AG04449 (cell line): ENCODE measurements around the gene SWAP70.

Experiments used
- CTCF ChIA-PET: fragments of 350-600 bp; formaldehyde crosslinking; extraction: SDS; loops from one replicate; lab custom pipeline; 2021; ENCODE audit warnings: antibody characterized with exemption; lab: Yijun Ruan, JAX
- POLR2A ChIA-PET: fragments of 400-600, 350-600 bp; formaldehyde crosslinking; extraction: SDS; loops from one replicate; lab custom pipeline; 2020; ENCODE audit warnings: antibody characterized with exemption, inconsistent platforms; lab: Yijun Ruan, JAX
- DNase-seq: peaks from one replicate; pipeline ENCODE4 v3.0.0-alpha.2; 2010; ENCODE audit warnings: low read depth, low spot score
- H3K4me3 ChIP-seq: 2 replicates; pipeline ENCODE4 v1.5.1; 2011; ENCODE audit warnings: low read depth, mild to moderate bottlenecking, control low read depth, low read length
- TF ChIP-seq, protein P1 (sequence below): IDR thresholded peaks from one replicate; pipeline ENCODE4 v1.5.1; 2011; ENCODE audit warnings: mild to moderate bottlenecking, moderate library complexity, low read length, control low read depth, inconsistent platforms; ENCODE audit not compliant: insufficient read depth; ENCODE audit errors: missing control alignments

The SWAP70 gene

DNA sequence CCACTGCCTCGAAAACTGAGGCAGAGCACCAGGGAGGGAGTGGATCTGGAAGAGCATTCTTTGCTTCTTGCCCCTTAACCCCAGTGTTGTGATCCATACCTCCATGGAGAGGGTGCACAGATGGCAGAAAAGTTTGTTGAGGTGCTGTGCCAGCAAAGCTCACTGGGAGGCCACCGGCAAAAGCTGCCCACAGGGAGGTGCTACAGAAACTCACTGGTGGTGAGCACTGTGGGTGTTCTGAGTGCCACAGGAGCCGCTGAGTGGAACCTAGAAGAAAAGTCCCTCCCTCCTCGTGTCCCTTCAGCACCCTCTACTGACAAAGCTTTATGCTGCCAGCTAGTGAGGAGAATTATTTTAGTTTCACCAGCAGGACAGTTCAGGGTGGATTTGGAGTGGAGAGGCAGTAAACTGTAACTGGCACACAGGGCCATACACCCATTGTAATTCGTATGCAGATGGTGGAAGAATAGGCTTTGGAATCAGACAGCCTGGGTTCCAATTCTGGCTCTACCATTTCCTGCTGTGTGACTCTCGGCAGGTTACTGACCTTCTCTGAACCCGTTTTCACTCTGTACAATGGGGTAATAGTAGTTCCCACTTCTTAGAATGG, 84.6 kb downstream of the SWAP70 start:
- POLR2A ChIA-PET, result interaction anchor here (0.5 kb wide), 1 partner anchor 76 kb away, joined by 4 read pairs; no protein-coding TSS in a partner anchor
- CTCF ChIA-PET, result interaction anchor here (0.6 to 6.6 kb wide), 27 partner anchors 8 to 577 kb away, joined by 3 to 49 read pairs (median 4); partner anchors contain the start of gene WEE1
- H3K4me3 ChIP-seq, result no peak overlapping the region
- TF ChIP-seq, protein P1, sequence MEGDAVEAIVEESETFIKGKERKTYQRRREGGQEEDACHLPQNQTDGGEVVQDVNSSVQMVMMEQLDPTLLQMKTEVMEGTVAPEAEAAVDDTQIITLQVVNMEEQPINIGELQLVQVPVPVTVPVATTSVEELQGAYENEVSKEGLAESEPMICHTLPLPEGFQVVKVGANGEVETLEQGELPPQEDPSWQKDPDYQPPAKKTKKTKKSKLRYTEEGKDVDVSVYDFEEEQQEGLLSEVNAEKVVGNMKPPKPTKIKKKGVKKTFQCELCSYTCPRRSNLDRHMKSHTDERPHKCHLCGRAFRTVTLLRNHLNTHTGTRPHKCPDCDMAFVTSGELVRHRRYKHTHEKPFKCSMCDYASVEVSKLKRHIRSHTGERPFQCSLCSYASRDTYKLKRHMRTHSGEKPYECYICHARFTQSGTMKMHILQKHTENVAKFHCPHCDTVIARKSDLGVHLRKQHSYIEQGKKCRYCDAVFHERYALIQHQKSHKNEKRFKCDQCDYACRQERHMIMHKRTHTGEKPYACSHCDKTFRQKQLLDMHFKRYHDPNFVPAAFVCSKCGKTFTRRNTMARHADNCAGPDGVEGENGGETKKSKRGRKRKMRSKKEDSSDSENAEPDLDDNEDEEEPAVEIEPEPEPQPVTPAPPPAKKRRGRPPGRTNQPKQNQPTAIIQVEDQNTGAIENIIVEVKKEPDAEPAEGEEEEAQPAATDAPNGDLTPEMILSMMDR, result peak; percentile 54
- no peak for DNase-seq

DNA sequence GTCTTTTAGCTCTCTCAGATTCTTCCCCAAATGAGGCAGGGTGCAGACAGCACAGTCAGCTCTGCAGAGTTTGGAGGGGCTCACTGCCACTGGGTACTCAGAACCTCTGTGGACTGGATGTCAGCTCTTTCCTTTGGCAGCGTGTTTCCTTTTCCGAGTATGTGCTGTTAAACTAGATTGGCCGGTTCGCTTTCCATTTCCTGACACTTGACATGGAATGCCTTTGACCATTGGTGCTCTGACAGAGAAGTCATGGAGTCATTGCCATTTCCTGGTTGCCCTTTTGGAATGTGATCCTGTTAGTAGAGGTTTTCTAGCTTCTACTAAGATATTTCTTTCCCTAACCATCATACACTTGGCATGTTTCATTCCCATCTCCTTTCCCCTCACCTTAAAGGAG, 86.7 kb downstream of the SWAP70 start:
- POLR2A ChIA-PET, result interaction anchor here (0.6 kb wide), 1 partner anchor 592 kb away, joined by 3 read pairs; no protein-coding TSS in a partner anchor
- DNase-seq, result no peak
- TF ChIP-seq, protein P1, result no peak
- CTCF ChIA-PET, result interaction anchor here (0.9 to 6.6 kb wide), 10 partner anchors 10 to 244 kb away, joined by 3 to 49 read pairs (median 5); no protein-coding TSS in a partner anchor
- H3K4me3 ChIP-seq, result no peak overlapping the region

DNA sequence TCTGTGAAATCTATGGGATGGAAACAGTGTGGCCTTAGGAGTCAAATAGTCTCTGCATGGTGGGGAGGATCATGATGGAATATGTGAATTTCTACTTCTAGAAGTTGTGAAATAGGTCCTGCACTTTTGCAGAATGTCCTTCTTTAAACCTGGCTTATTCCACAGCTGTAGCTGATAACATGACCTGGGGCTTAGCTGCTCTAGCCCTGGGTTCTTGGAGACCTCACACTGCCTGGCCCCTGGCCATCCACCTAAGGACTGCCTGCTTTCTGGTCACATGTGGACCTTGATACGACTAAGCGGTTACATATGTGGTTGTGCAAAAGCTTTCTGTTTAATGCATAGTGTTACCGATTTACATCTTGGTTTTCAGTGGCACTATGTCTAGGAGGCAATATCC, 88.2 kb downstream of the SWAP70 start:
- H3K4me3 ChIP-seq, result no peak overlapping the region
- POLR2A ChIA-PET, result no interaction called here
- TF ChIP-seq, protein P1, result no peak
- no peak for DNase-seq
- CTCF ChIA-PET, result interaction anchor here (1.2 to 6.6 kb wide), 3 partner anchors 15 to 221 kb away, joined by 3 to 49 read pairs (median 3); no protein-coding TSS in a partner anchor

DNA sequence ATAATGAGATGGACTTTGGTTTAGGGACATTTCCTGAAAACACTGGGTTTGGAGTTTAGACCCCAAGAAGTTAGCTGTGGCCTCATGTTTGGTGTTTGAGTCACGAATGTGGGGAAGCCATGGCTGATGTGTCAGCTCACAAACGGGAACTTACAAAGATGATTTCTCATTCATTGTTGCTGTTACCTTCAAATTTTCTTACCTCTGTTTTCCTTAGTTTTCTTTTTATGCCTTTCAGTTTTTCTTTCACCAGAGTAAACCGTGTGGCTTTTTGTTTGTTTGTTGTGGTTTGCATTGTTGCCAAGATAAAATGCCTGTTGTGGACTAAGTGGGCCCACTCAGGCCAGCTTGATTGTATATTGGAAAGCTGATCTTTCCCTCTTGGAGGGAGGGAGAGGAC, 89.1 kb downstream of the SWAP70 start:
- POLR2A ChIA-PET, result interaction anchor here (1.5 kb wide), 1 partner anchor 293 kb away, joined by 5 read pairs; no protein-coding TSS in a partner anchor
- TF ChIP-seq, protein P1, result no peak
- no peak overlapping the region for H3K4me3 ChIP-seq
- DNase-seq, result peak; percentile 41
- CTCF ChIA-PET, result interaction anchor here (1.2 to 1.6 kb wide), 2 partner anchors 16 to 220 kb away, joined by 3 read pairs; no protein-coding TSS in a partner anchor

DNA sequence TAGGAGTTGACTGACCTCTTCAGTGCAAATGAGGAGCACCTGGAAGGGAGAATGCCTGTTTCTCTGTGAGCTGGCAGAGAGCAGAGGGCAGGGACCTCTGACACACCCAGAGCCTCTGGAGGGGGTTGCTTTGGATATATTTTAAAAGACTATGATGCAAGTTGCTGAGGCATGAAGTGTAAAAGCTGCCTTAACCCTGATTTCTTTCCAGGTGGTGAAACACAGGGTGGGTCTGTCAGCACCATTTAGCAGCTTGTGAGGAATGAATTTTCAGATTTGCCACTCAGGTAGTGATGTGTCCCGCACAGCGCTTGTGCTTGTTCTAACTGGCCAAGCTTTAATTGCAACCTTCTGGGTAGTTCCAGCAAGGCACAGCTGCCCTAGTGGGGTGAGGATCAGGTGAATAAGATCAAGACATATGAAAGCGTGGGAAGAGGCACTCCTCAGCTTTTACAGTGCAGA, 90.2 kb downstream of the SWAP70 start:
- H3K4me3 ChIP-seq, result no peak overlapping the region
- POLR2A ChIA-PET, result interaction anchor here (0.6 to 1.5 kb wide), 2 partner anchors 220 to 294 kb away, joined by 3 to 5 read pairs; no protein-coding TSS in a partner anchor
- CTCF ChIA-PET, result interaction anchor here (1.0 to 1.7 kb wide), 6 partner anchors 8 to 219 kb away, joined by 3 to 4 read pairs (median 4); no protein-coding TSS in a partner anchor
- DNase-seq, result no peak
- TF ChIP-seq, protein P1, result no peak
